ENCODE data around the gene MTRR. TPM values are rescaled to one million over a fixed set of nuclear protein-coding genes. Genes with fewer than 3 reads are reported as not detected.

MTRR gene
- total and polyA plus RNA-seq, 9 of the 15 experiments (the other 6 are each of a cell fraction or from before 2014, with no cell fraction given) = 39.3 to 84.6 (median 66.2) TPM

DNA sequence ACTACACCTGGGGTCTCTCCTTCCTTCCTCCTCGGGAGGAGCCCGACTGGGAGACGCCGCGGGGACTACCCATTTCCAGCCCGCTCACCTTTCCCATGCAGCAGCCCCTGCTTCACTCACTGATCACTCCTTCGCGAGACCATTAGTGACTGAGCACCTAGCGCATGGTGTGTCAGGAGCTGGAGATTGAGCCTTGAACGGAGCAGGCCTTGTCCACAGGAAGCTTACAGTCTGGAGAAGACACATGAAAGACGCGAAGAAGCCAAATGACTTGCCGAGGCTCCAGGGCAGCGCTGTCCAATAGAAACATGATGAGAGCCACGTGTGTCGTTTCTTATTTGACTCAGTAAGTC, 17.7 kb upstream of the MTRR start:
- H3K9me3 ChIP-seq (replicated peaks; ENCODE audit: control insufficient read depth, insufficient read depth, low read depth, low read length) = no peaks in the 10 kb centered on the region
- peaks cover 4 to 13% of the 10 kb centered on the region in 2 experiments; a peak in 2 of 5 replicates for H3K27me3 ChIP-seq (ENCODE audit: control insufficient read depth in 2 of 2, insufficient read depth in 2 of 2, low read length in 2 of 2)
- ChIA-PET POLR2A (no interaction called here), CTCF (ENCODE audit: low intra/inter-chr PET ratio) (no interaction called here)
- no peak overlapping the region for H3K9ac ChIP-seq (ENCODE audit: insufficient read depth in 1 of 2, low read depth in 2 of 2, low read length in 2 of 2)
- TF ChIP-seq HDAC6 (IDR thresholded peaks at IDR 0.05; ENCODE audit: low read depth, low read length) (no peak), ZKSCAN8 (CRISPR knock-in tag; IDR thresholded peaks at IDR 0.05) (no peak), ZNF766 (CRISPR knock-in tag; conservative IDR thresholded peaks at IDR 0.05) (no peak), NR4A1 (CRISPR knock-in tag; IDR thresholded peaks at IDR 0.05) (no peak), NR4A1 (tag; IDR thresholded peaks at IDR 0.05) (no peak), DNMT1 (IDR thresholded peaks at IDR 0.05) (no peak), CBX3 (IDR thresholded peaks at IDR 0.05; ENCODE audit: borderline replicate concordance in 1 of 2, low read length in 2 of 2) (no peak), PHF8 (IDR thresholded peaks at IDR 0.05; ENCODE audit: borderline replicate concordance, low read length) (no peak), CBX2 (IDR thresholded peaks at IDR 0.05; ENCODE audit: insufficient read depth, low read length, poor library complexity, severe bottlenecking) (no peak), ZNF76 (CRISPR knock-in tag; IDR thresholded peaks at IDR 0.05; ENCODE audit: borderline replicate concordance) (no peak), NFE2L1 (tag; IDR thresholded peaks at IDR 0.05; ENCODE audit: borderline replicate concordance, low read depth) (no peak), ZNF445 (CRISPR knock-in tag; IDR thresholded peaks at IDR 0.05; ENCODE audit: low read depth) (no peak), PRMT5 (CRISPR knock-in tag; IDR thresholded peaks at IDR 0.05) (no peak), PTBP1 (IDR thresholded peaks at IDR 0.05; ENCODE audit: low read depth, low read length) (no peak), NCOA6 (IDR thresholded peaks at IDR 0.05) (no peak), MED1 (CRISPR knock-in tag; IDR thresholded peaks at IDR 0.05; ENCODE audit: borderline replicate concordance) (no peak), HMGN3 (IDR thresholded peaks at IDR 0.05; ENCODE audit: borderline replicate concordance, extremely low read depth, insufficient read length, low read depth, low read length) (no peak), DMBX1 (CRISPR knock-in tag; IDR thresholded peaks at IDR 0.05; ENCODE audit: borderline replicate concordance) (no peak)
- H3K4me2 ChIP-seq (ENCODE audit: insufficient read depth, low read length) = no peak overlapping the region
- no peak overlapping the region; the same call in 1 of the 2 replicates for H2AFZ ChIP-seq (ENCODE audit: low read depth, low read length)
- WGBS (ENCODE audit: insufficient coverage, low coverage, missing lambda C conversion rate) = 42% methylated on average over 14 of the region's 16 CpGs
- H3K4me1 ChIP-seq (replicated peaks in 1 of 2; ENCODE audit: control insufficient read depth in 2 of 2, insufficient read depth in 2 of 2, low read length in 2 of 2) = peaks cover 0 to 4% of the 10 kb centered on the region in 2 experiments; a peak in 1 of 5 replicates
- H3K36me3 ChIP-seq (ENCODE audit: control insufficient read depth, insufficient read depth, low read length) = no peaks in the 10 kb centered on the region
- no TSS peak for BruUV-seq (replicated peaks)
- ATAC-seq (no peak), DNase-seq (ENCODE audit: extremely low read depth in 1 of 4, low spot score in 3 of 4) (no peak), FAIRE-seq (no peak)
- intact Hi-C loops (cut with micrococcal nuclease) = no loop called here
- in situ Hi-C loops (cut with MboI) = no loop called here
- H4K20me1 ChIP-seq (replicated peaks; ENCODE audit: control insufficient read depth, insufficient read depth, low read length) = no peaks in the 10 kb centered on the region
- H3K9me1 ChIP-seq (ENCODE audit: control insufficient read depth, insufficient read depth, low read length) = no peaks in the 10 kb centered on the region
- no peak overlapping the region for H3K27ac ChIP-seq (ENCODE audit: extremely low read depth, low read depth, low read length)
- no peaks in the 10 kb centered on the region for H3K79me2 ChIP-seq (ENCODE audit: control insufficient read depth, insufficient read depth, low read length)
- no peak overlapping the region for H3K4me3 ChIP-seq

Measured in K562 (cell line).